ENCODE measurements around the gene ABCA4.

Gene ABCA4

GRCh38 chr1:94120570-94120901 is 412 bp downstream of the ABCA4 start:
- no peak for TF ChIP-seq CTCF (IDR thresholded peaks at IDR 0.05)
- no peaks in the 10 kb centered on the region for H3K36me3 Mint-ChIP-seq (ENCODE audit: low read depth)
- peaks cover 64% of the 10 kb centered on the region for H3K4me1 Mint-ChIP-seq
- H3K27me3 Mint-ChIP-seq (ENCODE audit: low read depth, poor library complexity), result peaks cover 9% of the 10 kb centered on the region
- no peak overlapping the region for H3K27ac Mint-ChIP-seq
- no peaks in the 10 kb centered on the region for H3K9me3 Mint-ChIP-seq
- DNase-seq, result no peak
- H3K4me3 Mint-ChIP-seq, result no peak overlapping the region

GRCh38 chr1:94119796-94120569 is 965 bp downstream of the ABCA4 start:
- Mint-ChIP-seq H3K36me3 (ENCODE audit: low read depth) (no peaks in the 10 kb centered on the region), H3K4me1 (peaks cover 69% of the 10 kb centered on the region), H3K27ac (no peak overlapping the region), H3K4me3 (peak overlapping the region; percentile 40), H3K27me3 (ENCODE audit: low read depth, poor library complexity) (peaks cover 9% of the 10 kb centered on the region), H3K9me3 (no peaks in the 10 kb centered on the region)
- no peak for DNase-seq
- no peak for TF ChIP-seq CTCF (IDR thresholded peaks at IDR 0.05)

GRCh38 chr1:94119306-94119705 is 1.6 kb downstream of the ABCA4 start:
- no peak for DNase-seq
- peaks cover 9% of the 10 kb centered on the region for H3K27me3 Mint-ChIP-seq (ENCODE audit: low read depth, poor library complexity)
- no peak overlapping the region for H3K27ac Mint-ChIP-seq
- H3K4me3 Mint-ChIP-seq, result peak overlapping the region; percentile 40
- H3K36me3 Mint-ChIP-seq (ENCODE audit: low read depth), result no peaks in the 10 kb centered on the region
- H3K9me3 Mint-ChIP-seq, result no peaks in the 10 kb centered on the region
- no peak for TF ChIP-seq CTCF (IDR thresholded peaks at IDR 0.05)
- H3K4me1 Mint-ChIP-seq, result peaks cover 71% of the 10 kb centered on the region

GRCh38 chr1:94118471-94118870 is 2.5 kb downstream of the ABCA4 start:
- Mint-ChIP-seq H3K27ac (no peak overlapping the region), H3K4me3 (no peak overlapping the region), H3K9me3 (no peaks in the 10 kb centered on the region), H3K4me1 (peaks cover 79% of the 10 kb centered on the region), H3K27me3 (ENCODE audit: low read depth, poor library complexity) (peaks cover 9% of the 10 kb centered on the region), H3K36me3 (ENCODE audit: low read depth) (no peaks in the 10 kb centered on the region)
- no peak for TF ChIP-seq CTCF (IDR thresholded peaks at IDR 0.05)
- DNase-seq, result no peak

- Mint-ChIP-seq H3K9me3 (no peaks in the 10 kb centered on the region), H3K27me3 (ENCODE audit: low read depth, poor library complexity) (peaks cover 9% of the 10 kb centered on the region), H3K36me3 (ENCODE audit: low read depth) (no peaks in the 10 kb centered on the region), H3K4me1 (peaks cover 82% of the 10 kb centered on the region), H3K27ac (peak overlapping the region; percentile 43), H3K4me3 (peak overlapping the region; percentile 16)
- no peak for TF ChIP-seq CTCF (IDR thresholded peaks at IDR 0.05)
- DNase-seq, result no peak
Measured at GRCh38 chr1:94118013-94118412, 2.9 kb downstream of the ABCA4 start.

GRCh38 chr1:94117259-94117851 is 3.6 kb downstream of the ABCA4 start:
- DNase-seq, result no peak
- H3K27ac Mint-ChIP-seq, result peak overlapping the region; percentile 99
- H3K27me3 Mint-ChIP-seq (ENCODE audit: low read depth, poor library complexity), result peaks cover 9% of the 10 kb centered on the region
- H3K4me3 Mint-ChIP-seq, result peak overlapping the region; percentile 63
- H3K9me3 Mint-ChIP-seq, result no peaks in the 10 kb centered on the region
- H3K36me3 Mint-ChIP-seq (ENCODE audit: low read depth), result no peaks in the 10 kb centered on the region
- TF ChIP-seq CTCF (IDR thresholded peaks at IDR 0.05), result no peak
- peaks cover 84% of the 10 kb centered on the region for H3K4me1 Mint-ChIP-seq

Measured in nephron progenitor cell (in vitro differentiated cells).